GM12872 (cell line): ENCODE data around the gene AFF1.

Experiments used
- TF ChIP-seq, protein P1 (sequence below): IDR thresholded peaks from 3 replicates; pipeline ENCODE4 v1.5.1; 2011; ENCODE audit warnings: low read depth, mild to moderate bottlenecking, low read length, moderate library complexity; ENCODE audit not compliant: insufficient read depth

AFF1 gene

DNA sequence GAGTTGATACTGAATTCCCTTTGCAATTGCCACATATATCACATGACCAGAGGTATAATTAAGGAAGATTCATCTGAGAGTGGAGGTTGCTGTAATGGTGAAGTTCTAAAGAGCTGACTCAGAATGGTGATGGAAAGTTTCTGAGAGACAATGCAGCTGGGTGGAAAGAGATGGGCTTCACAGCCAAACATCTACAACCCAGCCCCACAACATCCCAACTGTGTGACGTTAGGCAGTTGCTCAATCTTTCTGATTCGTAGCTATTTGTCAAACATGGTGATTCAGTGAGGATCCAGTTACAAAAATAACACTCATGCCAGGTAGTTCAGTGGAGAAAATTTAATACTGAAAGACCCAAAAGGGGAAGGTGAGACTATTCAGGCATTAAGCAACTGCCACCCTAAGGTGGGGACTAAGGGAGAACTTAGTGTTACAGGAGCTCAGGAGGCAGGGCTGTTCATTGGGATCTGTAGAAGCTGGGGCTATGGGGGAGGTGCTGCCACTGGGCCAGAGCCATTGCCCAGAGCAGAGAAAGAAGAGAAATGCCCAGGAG, 6.9 kb upstream of the AFF1 start:
- TF ChIP-seq, protein P1, sequence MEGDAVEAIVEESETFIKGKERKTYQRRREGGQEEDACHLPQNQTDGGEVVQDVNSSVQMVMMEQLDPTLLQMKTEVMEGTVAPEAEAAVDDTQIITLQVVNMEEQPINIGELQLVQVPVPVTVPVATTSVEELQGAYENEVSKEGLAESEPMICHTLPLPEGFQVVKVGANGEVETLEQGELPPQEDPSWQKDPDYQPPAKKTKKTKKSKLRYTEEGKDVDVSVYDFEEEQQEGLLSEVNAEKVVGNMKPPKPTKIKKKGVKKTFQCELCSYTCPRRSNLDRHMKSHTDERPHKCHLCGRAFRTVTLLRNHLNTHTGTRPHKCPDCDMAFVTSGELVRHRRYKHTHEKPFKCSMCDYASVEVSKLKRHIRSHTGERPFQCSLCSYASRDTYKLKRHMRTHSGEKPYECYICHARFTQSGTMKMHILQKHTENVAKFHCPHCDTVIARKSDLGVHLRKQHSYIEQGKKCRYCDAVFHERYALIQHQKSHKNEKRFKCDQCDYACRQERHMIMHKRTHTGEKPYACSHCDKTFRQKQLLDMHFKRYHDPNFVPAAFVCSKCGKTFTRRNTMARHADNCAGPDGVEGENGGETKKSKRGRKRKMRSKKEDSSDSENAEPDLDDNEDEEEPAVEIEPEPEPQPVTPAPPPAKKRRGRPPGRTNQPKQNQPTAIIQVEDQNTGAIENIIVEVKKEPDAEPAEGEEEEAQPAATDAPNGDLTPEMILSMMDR, result no peak

DNA sequence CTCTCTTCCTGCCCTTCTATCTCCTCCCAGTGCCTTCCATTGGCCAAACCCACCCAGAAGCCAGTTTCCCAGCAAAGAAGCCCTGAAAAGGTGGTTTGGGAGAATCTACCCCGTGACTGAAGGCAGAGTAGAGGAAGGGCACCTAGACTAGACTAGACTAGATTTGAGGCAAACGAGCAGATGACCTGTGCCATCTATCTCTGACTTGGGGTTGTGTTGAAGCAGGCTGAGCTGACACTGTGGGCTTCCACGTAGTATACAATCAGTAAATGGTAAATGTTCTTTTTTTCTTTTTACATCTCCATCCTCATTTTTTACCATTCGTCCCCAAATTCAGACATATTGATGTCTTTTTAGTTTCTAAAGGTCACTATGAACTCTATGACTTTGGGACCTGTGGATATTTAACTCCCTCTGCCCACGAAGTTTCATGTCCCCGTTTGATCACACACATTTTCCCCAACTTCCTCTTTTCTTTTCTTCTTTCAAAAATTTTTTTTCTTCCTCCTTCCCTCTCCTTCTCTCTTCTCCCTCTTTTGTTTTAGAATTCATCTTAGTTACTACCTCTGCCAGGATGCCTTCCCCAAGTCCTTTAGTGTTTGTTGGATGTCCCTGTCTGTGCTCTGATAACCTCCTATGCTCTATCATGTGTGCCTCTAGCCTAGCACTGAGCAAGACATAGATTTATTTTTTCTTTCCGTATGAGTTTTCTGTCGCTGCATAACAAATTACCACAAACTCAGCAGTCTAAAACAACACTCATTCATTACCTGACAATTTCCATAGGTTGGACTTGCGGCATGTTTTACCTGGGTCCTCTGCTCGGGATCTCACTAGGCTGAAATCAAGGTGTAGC, 6.2 kb upstream of the AFF1 start:
- TF ChIP-seq, protein P1, result no peak

DNA sequence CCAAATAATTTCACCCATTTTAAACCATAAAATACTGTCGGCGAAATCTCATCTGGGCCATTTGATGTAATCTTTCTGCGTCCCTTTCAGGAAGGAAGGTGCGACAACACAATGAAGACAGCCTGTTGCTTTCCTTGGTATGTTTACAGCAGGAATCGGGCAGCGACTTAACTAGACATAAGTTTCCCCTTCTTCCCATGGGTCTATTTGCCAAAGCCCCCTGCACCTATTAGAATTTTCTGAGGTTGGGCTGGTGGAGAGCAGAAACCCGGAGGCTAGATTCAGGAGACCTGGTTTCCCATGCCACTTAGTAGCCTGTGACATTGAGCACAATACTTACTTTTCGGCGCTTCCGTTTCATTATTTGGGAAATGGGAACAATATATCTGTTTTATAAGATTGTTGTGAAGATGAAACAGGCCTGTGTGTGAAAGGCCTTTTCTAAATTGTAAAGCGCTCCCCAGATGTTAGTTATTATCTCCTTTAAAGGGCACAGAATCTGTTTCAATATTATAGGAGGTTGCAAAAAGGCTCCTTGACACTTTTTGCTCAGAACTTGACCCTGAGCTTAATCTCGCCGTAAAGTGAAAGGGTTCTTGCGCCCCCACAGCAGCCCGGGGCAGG, 552 bp upstream of the AFF1 start:
- TF ChIP-seq, protein P1, result no peak

DNA sequence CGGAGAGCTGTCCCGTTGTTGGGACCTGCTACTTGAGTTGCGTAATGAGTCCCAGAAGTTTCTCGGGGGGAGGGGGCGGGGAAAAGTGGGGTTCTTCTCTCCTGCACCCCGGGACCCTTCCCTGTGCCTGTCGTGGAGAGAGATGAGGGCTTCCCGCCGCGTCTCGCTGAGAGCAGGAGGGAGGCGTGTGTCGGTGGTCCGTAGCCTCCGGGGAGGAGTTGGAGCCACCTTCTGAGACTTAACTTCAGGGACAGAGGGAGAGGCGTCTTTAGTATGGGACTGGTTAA, 698 bp downstream of the AFF1 start:
- TF ChIP-seq, protein P1, result no peak

DNA sequence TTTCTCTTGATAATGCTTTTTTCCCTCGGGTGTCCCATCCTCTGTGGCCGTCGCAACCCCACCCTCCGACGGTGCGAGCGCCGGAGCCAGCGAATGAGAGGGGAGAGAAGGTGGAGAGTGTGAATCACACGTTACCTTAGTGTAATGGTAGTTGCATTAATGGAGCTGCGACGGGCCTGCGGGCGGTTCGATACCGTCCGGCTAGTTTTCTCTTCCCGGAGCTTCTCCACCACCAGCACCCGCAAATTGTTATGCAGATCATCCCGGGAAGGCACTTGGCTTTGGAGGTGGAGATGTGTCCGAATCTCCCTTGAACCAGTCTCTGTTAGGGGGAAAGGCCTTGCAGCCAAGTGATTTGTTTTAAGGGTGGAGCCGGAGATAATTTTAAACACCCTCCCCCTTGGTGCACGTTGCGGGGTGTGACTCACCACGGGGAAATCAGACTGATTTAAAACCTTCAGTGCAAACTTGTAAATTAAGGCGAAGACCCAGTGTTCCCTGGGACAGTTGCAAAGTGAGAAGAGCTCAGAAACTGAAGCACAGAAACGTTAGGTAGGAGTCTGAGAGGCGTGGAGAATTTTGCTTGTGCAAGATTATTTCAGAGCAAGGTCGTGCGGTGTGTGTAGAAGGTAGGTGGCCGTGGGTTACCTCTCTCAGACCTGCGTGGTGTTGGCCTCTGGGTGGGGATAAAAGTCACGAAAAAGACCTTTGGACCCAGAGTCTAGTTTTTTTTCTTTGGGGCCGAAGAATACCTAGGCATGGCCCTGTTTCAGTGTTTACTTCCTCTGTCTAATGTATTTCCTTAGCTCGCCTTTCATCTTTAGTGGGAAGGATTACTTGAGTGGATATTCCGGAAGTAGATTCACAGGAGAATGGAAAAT, 1.3 kb downstream of the AFF1 start:
- TF ChIP-seq, protein P1, result peak; percentile 21; the same call in 1 of the 3 replicates

DNA sequence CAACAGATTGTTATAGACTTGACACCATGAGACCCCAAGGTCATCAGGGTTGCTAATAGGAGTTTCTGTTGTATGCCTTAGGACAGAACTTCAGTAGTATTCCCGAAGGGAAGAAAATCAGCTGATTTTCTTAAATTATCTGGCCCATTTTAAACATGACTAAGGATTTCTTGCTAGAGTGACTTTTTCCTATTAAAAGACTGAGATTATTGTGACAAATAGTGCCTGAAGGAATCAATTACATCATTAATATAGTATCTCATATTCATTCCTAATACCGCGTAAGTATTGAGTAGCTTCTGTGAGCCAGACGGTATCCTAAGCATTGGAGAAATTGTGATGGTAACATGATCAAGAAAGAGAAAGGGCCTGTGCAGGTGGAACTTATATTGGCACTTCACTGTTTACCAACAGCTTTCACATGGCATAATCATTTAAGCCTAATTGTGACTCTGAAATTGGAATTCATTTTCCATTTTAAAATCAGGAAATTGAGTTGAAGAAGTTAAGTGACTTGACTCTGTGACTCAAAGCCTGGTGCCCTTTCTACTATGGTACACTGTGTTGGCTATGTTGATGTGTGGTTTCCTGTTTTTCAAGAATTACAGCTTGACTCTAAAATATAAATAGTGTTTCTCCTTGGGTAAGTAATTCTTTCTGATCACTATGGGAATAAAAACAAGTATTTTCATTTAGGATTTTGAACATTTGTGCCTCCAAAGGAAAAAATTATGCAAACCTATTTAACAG, 4.1 kb downstream of the AFF1 start:
- TF ChIP-seq, protein P1, result no peak
